ENCODE data around the gene NCDN. TPM values are rescaled to one million over a fixed set of nuclear protein-coding genes. Genes with fewer than 3 reads are reported as not detected.

The NCDN gene
- total RNA-seq, 4 donors from 2014 or later, result 8.7 to 16.8 (median 14.0) TPM

- in situ Hi-C loops (cut with MboI; ENCODE audit: low sequenced_read_pairs in 4 of 4) (no loop called here), intact Hi-C loops (cut with DNase I; ENCODE audit: low total_unique reads) (no loop called here)
- no peaks in the 10 kb centered on the region for H3K36me3 ChIP-seq
- no peak overlapping the region for H3K27ac ChIP-seq
- no peaks in the 10 kb centered on the region for H3K9me3 ChIP-seq
- no peaks in the 10 kb centered on the region for H3K27me3 ChIP-seq
- no peak for DNase-seq
- H3K4me3 ChIP-seq, result no peak overlapping the region
- ATAC-seq, result no peak
- H3K4me1 ChIP-seq, result peaks cover 7 to 11% of the 10 kb centered on the region in 2 donors
- TF ChIP-seq POLR2A (IDR thresholded peaks at IDR 0.05), result no peak
- TF ChIP-seq CTCF (IDR thresholded peaks at IDR 0.05 in 4 of 5, conservative IDR thresholded peaks at IDR 0.05 in 1 of 5), result no peak
Observed at GRCh38 chr1:35518183-35518582, 39.4 kb upstream of the NCDN start.

- peaks cover 0 to under 1% of the 10 kb centered on the region in 2 donors for H3K4me1 ChIP-seq
- H3K4me3 ChIP-seq, result no peak overlapping the region
- H3K27me3 ChIP-seq, result no peaks in the 10 kb centered on the region
- no peaks in the 10 kb centered on the region for H3K9me3 ChIP-seq
- TF ChIP-seq CTCF (IDR thresholded peaks at IDR 0.05 in 4 of 5, conservative IDR thresholded peaks at IDR 0.05 in 1 of 5) (no peak), POLR2A (IDR thresholded peaks at IDR 0.05) (no peak)
- H3K36me3 ChIP-seq, result no peaks in the 10 kb centered on the region
- ATAC-seq (no peak), DNase-seq (no peak)
- H3K27ac ChIP-seq, result no peak overlapping the region
- intact Hi-C loops (cut with DNase I; ENCODE audit: low total_unique reads), result no loop called here
- in situ Hi-C loops (cut with MboI; ENCODE audit: low sequenced_read_pairs in 4 of 4), result no loop called here
Observed at GRCh38 chr1:35519432-35519831, 38.2 kb upstream of the NCDN start.

- Histone ChIP-seq H3K4me1 (no peaks in the 10 kb centered on the region), H3K27me3 (no peaks in the 10 kb centered on the region), H3K27ac (no peak overlapping the region), H3K36me3 (peaks cover 0 to 3% of the 10 kb centered on the region in 2 donors), H3K4me3 (no peak overlapping the region), H3K9me3 (no peaks in the 10 kb centered on the region)
- TF ChIP-seq POLR2A (IDR thresholded peaks at IDR 0.05), result no peak
- no peak for TF ChIP-seq CTCF (IDR thresholded peaks at IDR 0.05 in 4 of 5, conservative IDR thresholded peaks at IDR 0.05 in 1 of 5)
- no peak for DNase-seq
- ATAC-seq, result no peak
- in situ Hi-C loops (cut with MboI; ENCODE audit: low sequenced_read_pairs in 4 of 4) (no loop called here), intact Hi-C loops (cut with DNase I; ENCODE audit: low total_unique reads) (no loop called here)
Observed at GRCh38 chr1:35524106-35524505, 33.5 kb upstream of the NCDN start.

GRCh38 chr1:35530168-35530567, 27.4 kb upstream of the NCDN start:
- TF ChIP-seq CTCF (IDR thresholded peaks at IDR 0.05 in 4 of 5, conservative IDR thresholded peaks at IDR 0.05 in 1 of 5), result no peak
- TF ChIP-seq POLR2A (IDR thresholded peaks at IDR 0.05), result no peak
- DNase-seq, result no peak
- Histone ChIP-seq H3K4me3 (no peak overlapping the region), H3K27me3 (no peaks in the 10 kb centered on the region), H3K9me3 (no peaks in the 10 kb centered on the region), H3K4me1 (peaks cover 12 to 38% of the 10 kb centered on the region in 2 donors), H3K27ac (no peak overlapping the region), H3K36me3 (peaks cover 0 to 11% of the 10 kb centered on the region in 2 donors)
- intact Hi-C loops (cut with DNase I; ENCODE audit: low total_unique reads), result no loop called here
- in situ Hi-C loops (cut with MboI; ENCODE audit: low sequenced_read_pairs in 4 of 4), result no loop called here
- no peak for ATAC-seq

- in situ Hi-C loops (cut with MboI; ENCODE audit: low sequenced_read_pairs in 4 of 4) (no loop called here), intact Hi-C loops (cut with DNase I; ENCODE audit: low total_unique reads) (no loop called here)
- Histone ChIP-seq H3K27me3 (no peaks in the 10 kb centered on the region), H3K36me3 (peaks cover 0 to 7% of the 10 kb centered on the region in 2 donors), H3K9me3 (no peaks in the 10 kb centered on the region), H3K4me3 (no peak overlapping the region), H3K27ac (no peak overlapping the region), H3K4me1 (peaks cover 12 to 45% of the 10 kb centered on the region in 2 donors)
- TF ChIP-seq CTCF (IDR thresholded peaks at IDR 0.05 in 4 of 5, conservative IDR thresholded peaks at IDR 0.05 in 1 of 5), result no peak
- TF ChIP-seq POLR2A (IDR thresholded peaks at IDR 0.05), result no peak
- ATAC-seq (no peak), DNase-seq (no peak)
Observed at GRCh38 chr1:35530946-35531345, 26.7 kb upstream of the NCDN start.
